HAP-1 (cell line): ENCODE results near the gene MMD.

Experiments
- DNase-seq, 2 experiments: peaks; one replicate each; pipeline ENCODE4 v3.0.0-alpha.2; 2016 to 2020; ENCODE audit warnings: low spot score in 2 of 2
- H3K27me3 ChIP-seq: fragments of 250-450 bp; sonication (Bioruptor Pico); 2 replicates; pipeline ENCODE4 v1.5.1; 2020; ENCODE audit warnings: low read depth, mild to moderate bottlenecking, moderate library complexity
- H3K36me3 ChIP-seq: fragments of 250-450 bp; sonication (Bioruptor Pico); replicated peaks from 2 replicates; pipeline ENCODE4 v1.5.1; 2020; ENCODE audit warnings: mild to moderate bottlenecking
- H3K4me1 ChIP-seq: fragments of 250-450 bp; sonication (Bioruptor Pico); 2 replicates; pipeline ENCODE4 v1.5.1; 2020; ENCODE audit warnings: mild to moderate bottlenecking
- H3K4me3 ChIP-seq: fragments of 250-450 bp; sonication (Bioruptor Pico); 2 replicates; pipeline ENCODE4 v1.5.1; 2020; ENCODE audit warnings: mild to moderate bottlenecking, moderate library complexity
- H3K9me3 ChIP-seq: fragments of 250-450 bp; sonication (Bioruptor Pico); 2 replicates; pipeline ENCODE4 v1.5.1; 2020; ENCODE audit warnings: mild to moderate bottlenecking, moderate library complexity
- in situ Hi-C: fragments of 300-500 bp; cut with MboI; formaldehyde crosslinking; loops from 3 replicates; pipeline ENCODE4 v1.14.3; 2020; ENCODE audit warnings: low sequenced_read_pairs, inconsistent platforms, mixed read lengths

MMD gene

DNA sequence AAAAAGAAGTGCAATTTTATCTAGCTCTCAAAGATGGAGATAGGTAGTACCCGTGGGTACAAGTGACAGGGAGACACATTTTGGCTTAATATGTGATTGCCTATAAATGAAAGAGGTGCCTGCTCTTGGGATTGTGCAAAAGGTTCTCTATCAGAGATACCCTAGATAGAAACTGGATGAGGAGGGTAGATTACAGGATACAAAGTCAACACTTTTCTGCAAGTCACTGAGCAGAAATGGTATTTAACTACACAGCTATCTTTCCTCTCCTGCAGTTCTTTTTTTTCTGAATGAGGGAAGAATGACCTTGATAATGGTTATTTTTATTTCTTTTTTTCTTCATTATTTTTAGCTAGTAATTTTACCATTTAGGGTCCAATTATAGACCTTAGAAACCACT lies 67.6 kb downstream of the MMD start:
- in situ Hi-C loops: loop anchor here (10.0 kb wide), 1 partner anchor 359 kb away; no protein-coding TSS in a partner anchor
- H3K4me3 ChIP-seq: no peak overlapping the region
- no peaks in the 10 kb centered on the region for H3K27me3 ChIP-seq
- H3K9me3 ChIP-seq: no peaks in the 10 kb centered on the region
- H3K4me1 ChIP-seq: no peaks in the 10 kb centered on the region
- H3K36me3 ChIP-seq: no peaks in the 10 kb centered on the region
- DNase-seq: no peak

DNA sequence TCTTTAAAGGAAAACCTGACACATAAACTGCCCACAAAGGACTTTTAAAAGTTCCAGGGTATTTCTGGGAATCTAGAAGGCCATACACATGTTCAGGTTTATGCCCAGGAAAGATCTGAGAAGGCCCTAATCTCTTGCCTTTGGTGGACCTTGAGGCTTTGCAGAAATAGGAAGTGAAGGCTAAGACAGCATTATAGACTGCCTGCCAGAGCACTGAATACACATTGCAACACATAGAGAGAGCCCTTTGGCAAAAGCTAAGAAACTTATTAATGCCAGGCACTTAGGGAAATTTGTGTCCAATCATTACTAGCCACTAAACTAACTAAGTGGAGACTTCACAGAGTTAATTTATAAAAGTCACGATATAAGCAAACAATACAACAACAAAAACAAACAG lies 70.4 kb downstream of the MMD start:
- in situ Hi-C loops: loop anchor here (10.0 kb wide), 1 partner anchor 356 kb away; no protein-coding TSS in a partner anchor
- no peak overlapping the region for H3K4me3 ChIP-seq
- no peak for DNase-seq
- H3K9me3 ChIP-seq: no peaks in the 10 kb centered on the region
- H3K36me3 ChIP-seq: no peaks in the 10 kb centered on the region
- H3K4me1 ChIP-seq: no peaks in the 10 kb centered on the region
- no peaks in the 10 kb centered on the region; the same call in 1 of the 2 replicates for H3K27me3 ChIP-seq

DNA sequence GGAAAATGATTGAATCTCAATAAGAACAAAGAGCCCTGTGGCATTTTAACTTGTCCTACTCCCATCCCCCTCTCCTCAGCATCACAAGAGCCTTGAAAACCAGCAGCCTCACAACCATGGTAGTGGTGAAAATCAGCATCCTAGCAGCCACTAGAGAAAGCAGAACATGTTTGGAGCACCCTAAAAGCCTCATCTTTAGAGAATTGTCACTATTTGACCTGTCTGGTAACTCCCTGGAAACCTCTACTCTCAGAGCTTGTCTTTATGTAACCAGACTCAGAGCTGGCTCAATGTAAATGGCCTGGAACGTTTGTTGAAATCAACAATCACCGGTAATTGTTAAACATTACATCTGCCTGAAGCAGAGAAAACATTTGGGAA lies 70.8 kb downstream of the MMD start:
- in situ Hi-C loops: loop anchor here (10.0 kb wide), 1 partner anchor 356 kb away; no protein-coding TSS in a partner anchor
- DNase-seq: no peak
- H3K9me3 ChIP-seq: no peaks in the 10 kb centered on the region
- H3K4me1 ChIP-seq: no peaks in the 10 kb centered on the region
- no peaks in the 10 kb centered on the region; the same call in 1 of the 2 replicates for H3K27me3 ChIP-seq
- no peak overlapping the region for H3K4me3 ChIP-seq
- H3K36me3 ChIP-seq: no peaks in the 10 kb centered on the region

DNA sequence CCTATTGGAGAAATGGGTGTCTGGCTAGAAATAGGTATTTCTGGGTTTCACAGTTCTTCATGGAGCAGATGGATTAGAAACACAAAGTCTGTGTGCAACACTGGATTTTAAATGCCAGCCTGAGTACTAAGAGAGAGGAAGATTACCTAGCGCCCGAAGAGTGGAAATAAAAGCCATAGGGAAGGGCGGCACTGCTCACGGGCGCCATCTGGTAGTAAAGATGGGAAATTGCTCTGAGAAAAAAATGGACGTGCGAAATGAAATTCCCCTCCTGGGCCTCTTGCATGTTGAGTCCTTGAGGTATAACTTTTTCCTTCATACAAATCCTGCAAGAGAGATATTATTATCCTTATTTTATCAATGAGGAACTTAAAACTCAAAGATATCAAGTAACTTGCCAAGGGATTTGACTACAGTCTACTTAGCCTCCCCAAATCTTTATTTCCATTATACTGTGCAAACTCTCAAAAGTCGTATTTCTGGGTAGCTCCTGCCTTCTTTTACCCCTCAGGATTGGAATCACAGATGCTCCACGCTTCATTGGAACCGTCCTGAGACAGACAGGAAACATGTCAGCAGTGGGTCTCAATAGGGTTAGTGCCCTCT lies 72.8 kb downstream of the MMD start:
- DNase-seq: peak; percentile 50 to 62
- H3K36me3 ChIP-seq: no peaks in the 10 kb centered on the region
- no peaks in the 10 kb centered on the region for H3K9me3 ChIP-seq
- H3K4me1 ChIP-seq: no peaks in the 10 kb centered on the region
- H3K27me3 ChIP-seq: no peaks in the 10 kb centered on the region; the same call in 1 of the 2 replicates
- no peak overlapping the region for H3K4me3 ChIP-seq
- in situ Hi-C loops: no loop called here

DNA sequence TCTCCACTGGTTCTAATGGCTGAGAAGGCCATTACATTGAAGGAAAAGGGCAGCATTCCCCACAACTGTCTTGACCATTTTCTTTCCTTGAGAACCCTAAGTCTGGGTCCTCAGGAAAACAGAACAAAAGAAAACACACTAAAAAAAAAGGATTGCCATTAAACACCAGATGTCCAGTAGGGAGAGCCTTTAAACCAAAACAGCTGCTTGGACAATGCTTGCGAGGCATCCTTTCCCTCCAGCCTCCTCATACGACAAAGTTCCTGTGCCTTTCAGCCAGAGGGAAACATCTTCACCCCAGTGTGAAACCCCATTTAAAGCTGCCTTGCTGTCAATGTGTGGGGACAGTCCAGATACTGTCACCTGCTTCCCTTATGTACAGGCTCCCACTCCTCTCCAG lies 74.3 kb downstream of the MMD start:
- Histone ChIP-seq H3K27me3 (no peaks in the 10 kb centered on the region; the same call in 1 of the 2 replicates), H3K36me3 (no peaks in the 10 kb centered on the region), H3K4me3 (no peak overlapping the region), H3K9me3 (no peaks in the 10 kb centered on the region), H3K4me1 (no peaks in the 10 kb centered on the region)
- in situ Hi-C loops: no loop called here
- no peak for DNase-seq

DNA sequence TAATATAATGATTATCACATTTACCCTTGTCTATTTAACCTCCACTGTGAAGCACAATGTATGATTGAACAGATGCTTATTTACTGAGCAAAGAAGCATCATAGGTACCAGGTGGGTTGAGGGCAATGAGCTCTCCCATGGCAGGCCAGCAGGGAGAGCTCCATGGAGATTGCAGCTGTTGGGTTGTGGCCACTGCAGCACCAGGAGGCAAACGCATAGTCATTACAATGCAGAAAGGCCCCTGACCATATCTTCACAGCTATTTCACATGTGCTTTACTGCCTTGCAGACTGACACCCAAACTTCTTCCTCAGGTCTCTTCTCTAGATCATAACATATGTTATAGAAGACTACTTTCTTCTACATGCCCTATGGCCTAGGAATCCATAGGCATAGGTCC lies 75.0 kb downstream of the MMD start:
- no peak overlapping the region for H3K4me3 ChIP-seq
- H3K27me3 ChIP-seq: no peaks in the 10 kb centered on the region; the same call in 1 of the 2 replicates
- H3K4me1 ChIP-seq: no peaks in the 10 kb centered on the region
- no peaks in the 10 kb centered on the region for H3K36me3 ChIP-seq
- H3K9me3 ChIP-seq: no peaks in the 10 kb centered on the region
- in situ Hi-C loops: no loop called here
- DNase-seq: no peak

DNA sequence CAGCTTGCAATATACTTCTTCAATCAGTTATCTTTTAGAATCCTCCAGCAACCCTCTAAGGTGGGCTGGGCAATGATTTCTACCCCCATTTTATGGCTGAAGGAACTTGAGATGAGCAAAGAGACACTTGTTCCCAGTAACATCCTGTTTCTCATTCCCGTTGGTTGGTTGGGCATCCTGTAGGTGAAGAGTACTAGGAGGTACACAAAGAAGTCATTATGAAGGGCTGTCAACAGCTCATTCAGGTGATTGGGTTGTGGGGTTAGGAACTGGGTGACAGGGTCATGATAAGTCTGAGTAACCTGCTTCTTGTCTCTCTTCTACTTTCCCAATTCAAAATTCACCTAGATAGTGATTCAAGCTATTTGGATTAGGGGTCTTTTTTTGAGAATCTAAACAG lies 76.5 kb downstream of the MMD start:
- no peak for DNase-seq
- Histone ChIP-seq H3K9me3 (no peaks in the 10 kb centered on the region), H3K4me1 (no peaks in the 10 kb centered on the region), H3K36me3 (no peaks in the 10 kb centered on the region), H3K27me3 (no peaks in the 10 kb centered on the region; the same call in 1 of the 2 replicates), H3K4me3 (no peak overlapping the region)
- in situ Hi-C loops: no loop called here

DNA sequence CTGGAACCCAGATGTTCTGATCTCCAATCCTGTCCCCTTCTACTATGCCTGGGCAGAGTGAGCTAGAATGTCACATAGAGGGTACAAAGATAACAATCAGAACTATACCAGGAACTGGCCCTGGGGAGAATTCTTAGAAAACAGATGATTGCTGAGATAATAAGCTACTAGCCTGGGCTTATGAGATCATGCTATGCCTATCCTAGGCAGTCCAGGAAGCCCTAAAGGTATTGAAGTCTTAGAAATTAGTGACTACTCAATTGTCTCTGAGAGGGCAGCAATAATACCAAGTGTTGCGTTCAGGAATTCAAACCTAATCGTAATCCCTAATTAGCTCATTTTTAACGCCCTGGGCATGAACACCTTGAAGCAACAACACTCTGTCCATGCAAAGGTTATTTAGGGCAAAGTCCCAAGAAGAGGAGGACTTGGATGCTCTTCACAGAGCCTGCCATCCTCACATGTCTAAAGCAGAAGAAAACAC lies 77.1 kb downstream of the MMD start:
- Histone ChIP-seq H3K4me1 (no peaks in the 10 kb centered on the region), H3K9me3 (no peaks in the 10 kb centered on the region), H3K4me3 (no peak overlapping the region), H3K36me3 (no peaks in the 10 kb centered on the region), H3K27me3 (peaks cover under 1% of the 10 kb centered on the region; the same call in 1 of the 2 replicates)
- in situ Hi-C loops: no loop called here
- no peak for DNase-seq

DNA sequence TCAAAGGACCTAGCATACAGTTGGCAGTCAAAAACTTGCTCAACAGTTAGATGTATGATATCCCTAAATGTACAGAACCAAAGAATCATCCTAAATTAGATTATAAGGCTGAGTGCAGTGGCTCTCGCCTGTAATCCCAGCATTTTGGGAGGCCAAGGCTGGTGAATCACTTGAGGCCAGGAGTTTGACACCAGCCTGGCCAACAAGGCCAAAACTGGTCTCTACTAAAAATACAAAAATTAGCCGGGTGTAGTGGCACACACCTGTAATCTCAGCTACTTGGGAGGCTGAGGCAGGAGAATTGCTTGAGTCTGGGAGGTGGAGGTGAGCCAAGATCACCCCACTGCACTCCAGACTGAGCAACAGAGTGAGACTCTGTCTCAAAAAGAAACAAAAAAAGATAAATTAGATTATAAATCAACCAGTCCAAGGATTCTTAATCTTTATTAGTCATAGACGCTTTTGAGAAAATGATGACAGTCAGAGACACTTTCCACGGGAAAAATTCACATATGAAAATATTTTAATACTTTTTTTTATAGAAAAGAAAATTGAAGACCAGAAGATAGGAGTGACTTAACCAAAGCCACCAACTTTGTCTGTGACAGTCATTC lies 77.6 kb downstream of the MMD start:
- Histone ChIP-seq H3K36me3 (no peaks in the 10 kb centered on the region), H3K4me3 (no peak overlapping the region), H3K9me3 (no peaks in the 10 kb centered on the region), H3K27me3 (peaks cover 2% of the 10 kb centered on the region; the same call in 1 of the 2 replicates), H3K4me1 (no peaks in the 10 kb centered on the region)
- in situ Hi-C loops: no loop called here
- DNase-seq: no peak

DNA sequence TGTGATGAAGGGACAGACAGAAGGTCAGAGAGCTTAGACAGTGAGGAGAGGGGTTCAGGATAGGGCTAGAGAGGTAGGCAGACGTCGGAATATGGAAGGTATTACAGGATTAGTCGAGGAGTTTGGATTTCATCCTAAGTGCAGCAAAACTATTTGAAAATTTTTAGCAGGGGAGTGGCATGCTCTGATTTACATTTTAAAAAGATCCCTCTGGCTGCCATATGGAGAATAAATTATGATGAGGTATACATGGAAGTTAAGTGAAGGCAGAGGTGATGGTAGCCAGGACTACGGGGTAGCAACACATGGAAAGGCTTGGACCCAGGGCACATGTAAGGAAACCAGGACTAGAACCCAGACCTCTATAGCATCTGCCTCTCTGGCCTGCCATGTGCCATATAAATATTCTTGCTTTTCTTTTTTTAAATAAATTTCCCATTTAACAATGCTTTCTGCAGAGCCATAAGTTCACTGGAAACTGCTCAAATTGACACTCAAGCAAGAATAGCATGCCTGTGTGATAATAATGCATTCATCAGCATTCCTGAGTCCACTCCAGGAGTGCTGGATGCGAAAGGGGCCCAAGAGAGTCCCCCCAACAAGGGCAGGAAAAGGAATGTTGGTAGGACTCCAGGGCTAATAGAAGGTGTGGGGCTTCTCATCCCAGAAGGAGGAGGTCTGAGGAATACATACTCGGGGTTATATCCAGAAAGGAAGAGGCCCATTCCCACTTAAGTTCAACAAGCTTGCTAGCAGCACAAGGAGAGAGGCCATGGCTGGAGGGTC lies 78.6 kb downstream of the MMD start:
- Histone ChIP-seq H3K4me1 (no peaks in the 10 kb centered on the region), H3K9me3 (no peaks in the 10 kb centered on the region), H3K4me3 (no peak overlapping the region), H3K27me3 (peaks cover 4% of the 10 kb centered on the region; the same call in 1 of the 2 replicates), H3K36me3 (no peaks in the 10 kb centered on the region)
- in situ Hi-C loops: no loop called here
- DNase-seq: no peak
